HL-60 (cell line): Measurements from ENCODE around the gene HTD2.
"Not testable (repeated sequence)": the region's sequence is repeated elsewhere in the genome, so short reads cannot be mapped to it uniquely, and the experiment has no call there.

Experiments
- CTCF ChIP-seq: IDR thresholded peaks from one replicate; pipeline ENCODE4 v1.5.1; 2011; ENCODE audit warnings: low read length, control low read depth, inconsistent platforms; ENCODE audit not compliant: insufficient read depth
- GABPA ChIP-seq: IDR thresholded peaks from 2 replicates; pipeline ENCODE4 v1.6.1; 2012; ENCODE audit warnings: low read depth
- POLR2AphosphoS5 ChIP-seq: IDR thresholded peaks from 2 replicates; pipeline ENCODE4 v1.6.1; 2012; ENCODE audit warnings: low read depth

GRCh38 chr3:58339146-58339545, 32.8 kb downstream of the HTD2 start:
- TF ChIP-seq GABPA, CTCF, POLR2AphosphoS5: not testable (repeated sequence)
